Femur (tissue), 1 donor: ENCODE measurements around the gene NSD1.

Experiments
- DNase-seq: peaks from one replicate; pipeline ENCODE4 v3.0.0-alpha.2; 2017

The NSD1 gene, protein sequence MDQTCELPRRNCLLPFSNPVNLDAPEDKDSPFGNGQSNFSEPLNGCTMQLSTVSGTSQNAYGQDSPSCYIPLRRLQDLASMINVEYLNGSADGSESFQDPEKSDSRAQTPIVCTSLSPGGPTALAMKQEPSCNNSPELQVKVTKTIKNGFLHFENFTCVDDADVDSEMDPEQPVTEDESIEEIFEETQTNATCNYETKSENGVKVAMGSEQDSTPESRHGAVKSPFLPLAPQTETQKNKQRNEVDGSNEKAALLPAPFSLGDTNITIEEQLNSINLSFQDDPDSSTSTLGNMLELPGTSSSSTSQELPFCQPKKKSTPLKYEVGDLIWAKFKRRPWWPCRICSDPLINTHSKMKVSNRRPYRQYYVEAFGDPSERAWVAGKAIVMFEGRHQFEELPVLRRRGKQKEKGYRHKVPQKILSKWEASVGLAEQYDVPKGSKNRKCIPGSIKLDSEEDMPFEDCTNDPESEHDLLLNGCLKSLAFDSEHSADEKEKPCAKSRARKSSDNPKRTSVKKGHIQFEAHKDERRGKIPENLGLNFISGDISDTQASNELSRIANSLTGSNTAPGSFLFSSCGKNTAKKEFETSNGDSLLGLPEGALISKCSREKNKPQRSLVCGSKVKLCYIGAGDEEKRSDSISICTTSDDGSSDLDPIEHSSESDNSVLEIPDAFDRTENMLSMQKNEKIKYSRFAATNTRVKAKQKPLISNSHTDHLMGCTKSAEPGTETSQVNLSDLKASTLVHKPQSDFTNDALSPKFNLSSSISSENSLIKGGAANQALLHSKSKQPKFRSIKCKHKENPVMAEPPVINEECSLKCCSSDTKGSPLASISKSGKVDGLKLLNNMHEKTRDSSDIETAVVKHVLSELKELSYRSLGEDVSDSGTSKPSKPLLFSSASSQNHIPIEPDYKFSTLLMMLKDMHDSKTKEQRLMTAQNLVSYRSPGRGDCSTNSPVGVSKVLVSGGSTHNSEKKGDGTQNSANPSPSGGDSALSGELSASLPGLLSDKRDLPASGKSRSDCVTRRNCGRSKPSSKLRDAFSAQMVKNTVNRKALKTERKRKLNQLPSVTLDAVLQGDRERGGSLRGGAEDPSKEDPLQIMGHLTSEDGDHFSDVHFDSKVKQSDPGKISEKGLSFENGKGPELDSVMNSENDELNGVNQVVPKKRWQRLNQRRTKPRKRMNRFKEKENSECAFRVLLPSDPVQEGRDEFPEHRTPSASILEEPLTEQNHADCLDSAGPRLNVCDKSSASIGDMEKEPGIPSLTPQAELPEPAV (N-terminal part only)

DNA sequence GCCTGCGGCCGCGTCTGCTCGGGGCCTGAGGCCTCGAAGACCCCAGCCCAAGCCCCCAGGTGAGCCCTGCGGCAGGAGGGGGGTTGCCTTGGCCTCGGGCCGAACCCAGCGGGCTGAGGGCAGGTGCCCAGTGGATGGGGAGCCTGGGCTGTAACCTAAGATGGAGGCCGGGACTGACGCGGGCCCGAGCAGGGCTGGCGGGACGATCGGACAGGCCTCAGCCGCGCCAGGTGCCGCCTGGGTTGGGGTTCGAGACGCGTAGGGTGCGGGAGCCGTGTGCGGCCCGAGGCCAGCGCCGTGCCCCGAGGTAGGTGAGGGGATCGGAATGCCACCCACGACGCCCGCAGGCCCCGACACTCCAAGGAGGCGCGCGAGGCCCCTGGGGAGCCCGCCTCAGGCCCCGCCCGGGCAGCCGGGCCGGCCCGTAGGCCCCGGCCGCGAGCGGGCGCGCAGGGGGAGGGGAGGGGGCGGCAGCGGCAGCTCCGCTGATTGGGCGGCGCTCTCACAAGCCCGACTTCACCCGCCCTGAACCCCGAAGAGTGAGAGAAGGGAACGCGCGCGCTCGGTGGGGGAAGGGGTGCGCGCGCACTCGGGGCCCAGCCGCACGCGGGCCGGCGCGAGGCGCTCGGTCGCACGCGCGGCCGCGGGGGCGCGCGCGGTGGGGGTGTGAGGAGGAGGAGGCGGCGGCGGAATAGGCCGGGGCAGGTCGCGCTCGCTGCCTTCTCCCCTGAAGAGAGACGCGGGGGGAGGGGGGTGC is at the start of gene NSD1:
NSD1 (plus strand) TSS at position 678 of the 757 bp plus-strand sequence. CDS start 1,331 bp downstream, outside the sequence.
- peak; percentile 94 for DNase-seq

DNA sequence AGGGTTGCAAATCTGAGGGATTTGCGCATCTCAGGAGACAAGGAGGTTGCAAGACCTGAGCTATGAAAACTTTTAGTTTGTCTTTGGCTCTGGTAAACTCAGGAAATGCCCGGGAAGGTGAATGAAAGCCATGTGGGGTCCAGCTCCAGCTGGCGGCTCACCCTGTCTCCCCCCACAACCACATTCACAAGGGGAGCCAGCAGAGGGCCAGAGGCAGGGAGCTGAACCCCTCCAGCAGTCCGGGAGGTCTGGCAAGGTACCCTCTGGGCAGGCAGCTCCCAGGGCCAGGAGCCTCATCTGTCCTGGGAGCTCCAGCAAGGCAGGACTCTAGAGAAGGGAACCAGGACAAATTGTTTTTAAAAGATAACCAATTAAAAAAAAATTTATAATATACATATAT is 49.4 kb upstream of the NSD1 start:
- no peak for DNase-seq

DNA sequence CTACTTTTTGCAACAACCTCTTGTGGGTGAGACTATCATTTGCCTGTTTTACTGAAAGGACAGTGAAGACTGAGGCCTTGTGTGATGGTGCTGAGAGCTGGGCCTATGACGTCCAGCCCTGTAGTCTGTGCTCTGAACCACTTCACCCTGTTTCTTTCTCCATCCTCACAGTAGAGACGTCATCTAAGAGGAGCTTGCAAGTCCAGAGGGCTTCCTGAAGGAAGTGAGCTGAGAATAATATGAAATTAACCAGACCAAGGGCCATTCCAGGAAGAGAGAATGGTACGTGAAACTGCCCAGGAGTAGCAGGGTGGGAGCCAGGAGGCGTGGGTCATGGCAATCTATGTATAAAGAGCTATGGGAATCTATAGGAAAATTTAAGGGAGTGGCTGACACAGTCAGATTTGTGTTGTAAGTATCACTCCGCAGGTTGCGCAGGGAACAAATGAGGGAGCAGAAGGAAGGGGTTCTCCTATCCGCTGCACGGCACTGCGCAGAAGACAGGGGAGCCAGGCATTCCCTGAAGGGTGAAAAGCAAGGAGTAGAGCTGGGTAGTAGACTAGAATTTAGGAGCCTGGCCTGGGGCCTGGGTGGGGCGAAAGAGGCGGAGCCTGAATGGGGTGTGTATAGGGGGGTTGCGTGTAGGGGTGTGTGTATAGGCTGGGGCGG is 47.5 kb upstream of the NSD1 start:
- DNase-seq = no peak

DNA sequence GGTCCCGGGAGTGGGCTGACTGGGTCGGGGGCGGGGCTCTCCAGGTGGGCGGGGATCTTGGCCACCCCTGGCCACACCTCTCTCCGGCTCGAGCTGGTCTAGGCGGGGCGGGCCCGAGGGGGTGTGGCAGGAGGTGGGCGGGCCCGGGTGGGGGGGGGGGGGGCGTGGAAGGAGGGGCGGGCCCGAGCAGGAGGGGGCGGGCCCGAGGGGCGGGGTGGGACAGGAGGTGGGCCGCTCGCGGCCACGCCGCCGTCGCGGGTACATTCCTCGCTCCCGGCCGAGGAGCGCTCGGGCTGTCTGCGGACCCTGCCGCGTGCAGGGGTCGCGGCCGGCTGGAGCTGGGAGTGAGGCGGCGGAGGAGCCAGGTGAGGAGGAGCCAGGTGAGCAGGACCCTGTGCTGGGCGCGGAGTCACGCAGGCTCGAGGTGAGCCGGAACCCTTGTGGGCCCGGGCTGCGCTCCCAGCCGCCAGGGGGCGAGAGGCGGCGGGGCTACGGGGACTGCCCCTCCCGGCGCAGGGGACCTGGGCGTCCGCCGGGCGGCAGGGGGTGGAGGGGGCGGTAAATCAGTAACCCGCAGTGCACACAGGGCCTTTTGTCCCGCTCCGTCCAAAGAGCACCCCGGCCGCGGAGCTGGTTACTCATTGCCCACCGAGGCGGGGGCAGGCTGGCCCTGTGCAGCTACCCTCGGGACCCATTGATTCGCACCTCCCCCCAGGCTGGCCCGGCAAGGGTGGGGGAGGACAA is 46.7 kb upstream of the NSD1 start, which contains the start of gene FGFR4:
FGFR4 (plus strand) TSS at position 262 of the 744 bp plus-strand sequence. CDS start 2,688 bp downstream, outside the sequence.
- DNase-seq = peak; percentile 88

DNA sequence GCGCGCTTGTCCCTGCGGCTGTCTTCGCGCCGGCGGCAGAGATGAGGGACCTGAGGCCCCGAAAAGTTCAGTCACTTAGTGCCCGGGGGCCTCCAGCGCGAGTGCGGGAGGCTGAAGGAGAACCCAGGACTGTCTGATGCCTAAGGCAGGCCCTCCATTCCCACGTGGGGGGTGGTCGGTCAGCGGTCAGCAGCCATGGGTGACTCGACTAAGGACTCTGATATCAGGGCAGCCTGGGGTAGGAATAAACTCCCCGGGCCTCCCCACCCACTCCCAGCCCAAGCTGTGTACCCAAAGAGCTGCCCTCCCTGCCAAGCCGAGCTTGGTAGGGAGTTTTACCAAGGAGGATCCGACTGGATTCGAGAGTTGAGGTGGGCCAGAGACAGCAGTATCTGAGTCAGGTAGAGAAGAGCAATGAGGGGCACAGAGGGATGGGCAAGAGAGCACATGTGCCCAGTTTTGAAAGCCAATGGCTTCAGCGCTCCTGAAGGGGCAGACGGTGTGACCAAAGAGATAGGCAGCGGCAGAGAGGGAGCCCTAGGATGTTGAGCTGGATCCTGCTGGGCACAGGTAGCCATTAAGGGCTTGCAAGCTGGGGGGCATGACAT is 46.1 kb upstream of the NSD1 start:
- no peak for DNase-seq

DNA sequence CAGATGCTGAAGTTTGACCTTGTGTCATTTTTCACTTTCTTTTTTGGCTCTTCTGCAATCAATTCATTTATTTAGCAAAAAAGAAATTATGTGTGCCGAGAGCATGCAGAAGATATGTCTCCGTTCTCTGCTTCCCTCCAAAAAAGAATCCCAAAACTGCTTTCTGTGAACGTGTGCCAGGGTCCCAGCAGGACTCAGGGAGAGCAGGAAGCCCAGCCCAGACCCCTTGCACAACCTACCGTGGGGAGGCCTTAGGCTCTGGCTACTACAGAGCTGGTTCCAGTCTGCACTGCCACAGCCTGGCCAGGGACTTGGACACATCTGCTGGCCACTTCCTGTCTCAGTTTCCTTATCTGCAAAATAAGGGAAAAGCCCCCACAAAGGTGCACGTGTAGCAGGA is 44.4 kb upstream of the NSD1 start:
- DNase-seq = no peak

DNA sequence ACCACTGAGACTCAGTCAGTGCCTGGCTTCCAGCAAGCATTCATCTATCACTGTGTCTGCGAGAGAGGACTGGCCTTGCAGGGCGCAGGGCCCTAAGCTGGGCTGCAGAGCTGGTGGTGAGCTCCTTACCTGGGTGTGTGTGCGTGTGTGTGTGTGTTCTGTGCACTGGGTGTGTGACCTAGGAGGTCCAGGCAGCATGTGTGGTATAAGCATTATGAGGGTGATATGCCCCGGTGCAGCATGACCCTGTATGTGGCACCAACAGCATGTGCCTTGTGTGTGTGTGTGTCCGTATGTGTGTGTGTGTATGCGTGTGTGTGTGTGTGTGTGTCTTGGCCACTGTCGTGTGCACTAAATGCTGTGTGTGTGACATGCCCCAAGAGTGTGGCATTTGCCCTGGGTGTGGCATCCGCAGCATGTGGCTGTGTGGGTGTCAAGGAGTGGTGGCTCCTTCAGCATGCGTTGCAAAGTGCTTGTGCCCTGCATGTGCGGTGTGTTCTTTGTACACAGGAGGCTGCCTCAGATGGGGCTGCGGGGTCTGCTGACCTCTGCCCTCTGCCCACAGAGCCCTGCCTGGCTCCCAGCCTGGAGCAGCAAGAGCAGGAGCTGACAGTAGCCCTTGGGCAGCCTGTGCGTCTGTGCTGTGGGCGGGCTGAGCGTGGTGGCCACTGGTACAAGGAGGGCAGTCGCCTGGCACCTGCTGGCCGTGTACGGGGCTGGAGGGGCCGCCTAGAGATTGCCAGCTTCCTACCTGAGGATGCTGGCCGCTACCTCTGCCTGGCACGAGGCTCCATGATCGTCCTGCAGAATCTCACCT is 43.5 kb upstream of the NSD1 start:
- no peak for DNase-seq

DNA sequence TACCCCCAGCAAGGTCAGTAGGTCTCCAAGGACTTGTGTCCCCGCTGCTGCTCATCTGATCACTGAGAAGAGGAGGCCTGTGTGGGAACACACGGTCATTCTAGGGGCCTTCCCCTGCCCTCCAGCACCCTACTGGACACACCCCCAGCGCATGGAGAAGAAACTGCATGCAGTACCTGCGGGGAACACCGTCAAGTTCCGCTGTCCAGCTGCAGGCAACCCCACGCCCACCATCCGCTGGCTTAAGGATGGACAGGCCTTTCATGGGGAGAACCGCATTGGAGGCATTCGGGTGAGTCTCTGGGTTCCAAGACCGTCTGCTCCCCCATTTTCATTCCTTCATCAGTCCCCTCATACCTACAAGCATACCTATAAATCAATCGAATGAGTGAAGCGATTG is 42.8 kb upstream of the NSD1 start:
- DNase-seq = no peak

DNA sequence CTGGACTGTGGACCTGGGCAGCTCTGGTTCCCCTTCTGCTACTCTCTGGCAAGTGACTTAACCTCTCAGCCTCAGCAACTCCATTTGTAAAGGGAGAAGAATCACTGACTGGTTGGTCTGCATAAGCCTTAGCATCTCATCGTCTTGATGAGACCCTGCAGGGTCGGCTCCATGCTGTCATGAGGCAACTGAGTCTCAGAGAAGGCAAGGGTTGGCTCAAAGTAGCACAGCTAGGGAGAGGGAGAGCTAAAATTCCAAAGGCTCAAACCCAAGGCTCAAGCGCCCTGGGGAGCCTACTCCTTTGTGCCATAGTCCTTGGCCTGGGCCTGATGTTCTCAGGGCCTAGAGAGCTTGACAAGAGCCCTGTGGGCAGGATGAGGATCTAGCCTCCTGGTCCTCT is 42.3 kb upstream of the NSD1 start:
- no peak for DNase-seq

DNA sequence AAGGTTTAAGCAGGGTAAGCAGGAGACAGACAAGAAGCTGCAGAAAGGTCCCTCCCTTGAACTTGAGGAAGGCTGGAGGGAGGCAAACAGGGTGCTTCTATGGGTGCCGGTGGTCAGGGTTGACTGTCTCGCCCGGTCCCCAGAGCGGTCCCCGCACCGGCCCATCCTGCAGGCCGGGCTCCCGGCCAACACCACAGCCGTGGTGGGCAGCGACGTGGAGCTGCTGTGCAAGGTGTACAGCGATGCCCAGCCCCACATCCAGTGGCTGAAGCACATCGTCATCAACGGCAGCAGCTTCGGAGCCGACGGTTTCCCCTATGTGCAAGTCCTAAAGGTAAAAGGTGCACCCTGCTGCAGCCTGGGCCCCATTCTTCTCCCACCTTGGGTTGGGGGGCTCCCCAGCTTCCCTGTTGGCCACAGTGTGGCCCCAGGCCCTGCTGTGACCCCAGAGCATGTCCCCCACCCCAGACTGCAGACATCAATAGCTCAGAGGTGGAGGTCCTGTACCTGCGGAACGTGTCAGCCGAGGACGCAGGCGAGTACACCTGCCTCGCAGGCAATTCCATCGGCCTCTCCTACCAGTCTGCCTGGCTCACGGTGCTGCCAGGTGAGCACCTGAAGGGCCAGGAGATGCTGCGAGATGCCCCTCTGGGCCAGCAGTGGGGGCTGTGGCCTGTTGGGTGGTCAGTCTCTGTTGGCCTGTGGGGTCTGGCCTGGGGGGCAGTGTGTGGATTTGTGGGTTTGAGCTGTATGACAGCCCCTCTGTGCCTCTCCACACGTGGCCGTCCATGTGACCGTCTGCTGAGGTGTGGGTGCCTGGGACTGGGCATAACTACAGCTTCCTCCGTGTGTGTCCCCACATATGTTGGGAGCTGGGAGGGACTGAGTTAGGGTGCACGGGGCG is 41.1 kb upstream of the NSD1 start:
- DNase-seq = no peak

DNA sequence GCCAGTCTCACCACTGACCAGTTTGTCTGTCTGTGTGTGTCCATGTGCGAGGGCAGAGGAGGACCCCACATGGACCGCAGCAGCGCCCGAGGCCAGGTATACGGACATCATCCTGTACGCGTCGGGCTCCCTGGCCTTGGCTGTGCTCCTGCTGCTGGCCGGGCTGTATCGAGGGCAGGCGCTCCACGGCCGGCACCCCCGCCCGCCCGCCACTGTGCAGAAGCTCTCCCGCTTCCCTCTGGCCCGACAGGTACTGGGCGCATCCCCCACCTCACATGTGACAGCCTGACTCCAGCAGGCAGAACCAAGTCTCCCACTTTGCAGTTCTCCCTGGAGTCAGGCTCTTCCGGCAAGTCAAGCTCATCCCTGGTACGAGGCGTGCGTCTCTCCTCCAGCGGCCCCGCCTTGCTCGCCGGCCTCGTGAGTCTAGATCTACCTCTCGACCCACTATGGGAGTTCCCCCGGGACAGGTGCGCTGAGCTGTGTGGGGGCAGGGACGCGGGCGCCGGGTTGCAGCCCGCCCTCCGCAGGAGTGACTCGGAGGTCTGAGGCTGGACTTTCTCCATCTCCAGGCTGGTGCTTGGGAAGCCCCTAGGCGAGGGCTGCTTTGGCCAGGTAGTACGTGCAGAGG is 40.4 kb upstream of the NSD1 start:
- no peak for DNase-seq

DNA sequence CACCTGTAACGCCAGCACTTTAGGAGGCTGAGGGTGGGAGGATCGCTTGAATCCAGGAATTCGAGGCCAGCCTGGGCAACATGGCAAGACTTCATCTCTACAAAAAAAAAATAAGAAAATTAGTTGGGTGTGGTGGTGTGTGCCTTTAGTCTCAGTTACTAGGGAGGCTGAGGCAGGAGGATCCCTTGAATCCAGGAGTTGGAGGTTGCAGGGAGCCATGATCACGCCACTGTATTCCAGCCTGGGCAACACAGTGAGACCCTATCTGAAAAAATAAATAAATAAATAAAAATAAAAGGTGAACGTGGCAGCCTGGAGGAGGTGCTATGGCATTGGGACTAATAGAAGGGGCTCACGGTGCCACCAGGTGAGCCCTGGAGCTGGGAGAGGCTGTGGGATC is 39.8 kb upstream of the NSD1 start:
- DNase-seq = no peak

DNA sequence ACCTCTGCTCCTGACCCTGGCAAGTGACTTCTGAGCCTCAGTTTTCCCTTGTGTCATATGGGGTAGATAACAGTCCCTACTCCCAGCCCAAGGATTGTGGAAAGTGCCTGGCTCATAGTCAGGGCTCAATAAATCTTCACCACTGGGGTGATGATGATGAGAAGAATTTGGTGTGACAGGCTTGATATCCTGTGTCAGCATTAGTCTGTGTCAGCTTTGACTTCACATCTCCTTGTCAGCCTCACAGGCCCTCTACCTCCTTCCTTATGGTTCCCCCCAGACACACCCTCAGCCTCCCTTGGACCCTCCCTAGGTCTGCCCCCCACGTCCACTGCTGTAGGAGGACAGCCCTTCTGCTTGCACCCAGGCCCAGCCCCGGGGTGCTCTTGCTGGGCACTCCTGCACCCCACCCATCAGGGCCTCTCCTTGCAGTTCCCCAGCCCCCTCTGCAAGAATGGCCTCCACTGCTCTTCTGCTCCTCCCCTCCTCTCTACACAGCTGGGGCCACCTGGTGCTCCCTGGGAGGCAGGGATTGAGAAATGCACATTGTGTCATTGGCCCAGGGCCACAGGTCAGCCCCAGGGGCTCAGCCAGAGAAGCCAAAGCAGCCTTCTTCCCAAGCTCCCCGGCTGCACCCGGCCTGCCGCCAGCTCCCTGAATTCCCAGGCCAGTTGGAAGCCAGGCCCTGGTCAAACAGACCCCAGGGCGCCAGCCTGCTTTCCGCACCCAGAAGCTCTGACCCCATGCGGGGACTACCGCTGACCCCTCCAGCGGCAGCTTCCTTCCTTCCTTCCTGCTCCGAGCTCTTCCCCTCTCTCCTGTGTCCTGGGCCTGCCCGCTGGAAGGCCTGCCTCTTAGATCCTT is 39.1 kb upstream of the NSD1 start:
- peak; percentile 83 for DNase-seq

DNA sequence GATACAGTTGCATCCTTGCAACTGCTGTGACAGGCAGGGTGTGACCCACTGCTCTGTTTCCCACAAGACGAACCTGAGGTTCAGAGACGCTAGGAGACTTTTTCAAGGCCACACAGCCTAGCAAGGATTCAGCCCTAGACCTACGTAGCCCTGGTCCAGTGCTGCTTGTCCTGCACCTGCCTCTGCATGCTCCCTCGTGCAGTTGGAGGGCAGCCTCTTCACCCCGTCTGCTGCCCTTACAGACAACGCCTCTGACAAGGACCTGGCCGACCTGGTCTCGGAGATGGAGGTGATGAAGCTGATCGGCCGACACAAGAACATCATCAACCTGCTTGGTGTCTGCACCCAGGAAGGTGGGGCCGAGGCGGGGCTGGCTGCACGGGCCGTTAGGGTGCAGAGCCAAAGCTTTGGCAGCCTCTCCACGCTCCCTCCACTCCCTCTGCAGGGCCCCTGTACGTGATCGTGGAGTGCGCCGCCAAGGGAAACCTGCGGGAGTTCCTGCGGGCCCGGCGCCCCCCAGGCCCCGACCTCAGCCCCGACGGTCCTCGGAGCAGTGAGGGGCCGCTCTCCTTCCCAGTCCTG is 38.4 kb upstream of the NSD1 start:
- no peak for DNase-seq

DNA sequence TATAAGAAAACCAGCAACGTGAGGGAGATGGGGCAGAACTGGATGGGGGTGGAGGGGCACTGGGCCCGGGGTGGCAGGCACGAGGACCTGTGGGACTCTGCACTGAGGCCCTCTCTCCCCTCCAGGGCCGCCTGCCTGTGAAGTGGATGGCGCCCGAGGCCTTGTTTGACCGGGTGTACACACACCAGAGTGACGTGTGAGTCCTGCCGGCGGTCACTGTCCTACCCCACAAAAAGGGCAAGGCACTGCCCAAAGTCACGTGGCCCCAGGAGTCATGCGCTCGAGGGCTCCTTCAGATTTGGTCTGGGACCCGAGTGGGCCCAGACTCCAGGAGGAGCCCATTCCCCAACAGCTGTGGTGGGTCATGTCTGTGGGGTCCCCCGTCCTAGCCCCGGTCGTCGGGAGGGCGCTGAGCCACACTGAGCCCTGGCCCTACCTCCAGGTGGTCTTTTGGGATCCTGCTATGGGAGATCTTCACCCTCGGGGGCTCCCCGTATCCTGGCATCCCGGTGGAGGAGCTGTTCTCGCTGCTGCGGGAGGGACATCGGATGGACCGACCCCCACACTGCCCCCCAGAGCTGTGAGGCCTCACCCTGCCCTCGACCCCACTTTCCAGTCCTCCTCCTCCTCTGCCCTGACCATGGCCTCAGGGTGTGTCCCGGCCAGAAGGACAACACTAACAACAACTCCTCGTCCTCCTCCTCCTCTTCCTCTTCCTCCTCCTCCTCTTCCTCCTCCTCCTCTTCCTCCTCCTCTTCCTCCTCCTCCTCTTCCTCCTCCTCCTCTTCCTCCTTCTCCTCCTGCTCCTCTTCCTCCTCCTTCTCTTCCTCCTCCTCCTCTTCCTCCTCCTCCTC is 37.2 kb upstream of the NSD1 start:
- DNase-seq = no peak
